ENCODE data around the gene TGM6. TPM values are rescaled to one million over a fixed set of nuclear protein-coding genes. Genes with fewer than 3 reads are reported as not detected.

TGM6 gene
- total RNA-seq, 1 experiment from 2014 or later: not detected

- Histone ChIP-seq H3K23ac (ENCODE audit: insufficient read length, low read depth, low read length) (no peak overlapping the region), H3K27me3 (ENCODE audit: insufficient read depth, low read length) (no peaks in the 10 kb centered on the region), H3K27ac (ENCODE audit: insufficient read length, low read depth, low read length) (no peak overlapping the region), H2BK15ac (ENCODE audit: low read depth, low read length) (no peak overlapping the region), H2BK20ac (ENCODE audit: low read depth, low read length, poor library complexity, severe bottlenecking) (no peak overlapping the region), H3K79me1 (ENCODE audit: insufficient read depth, low read depth, low read length, poor library complexity, severe bottlenecking) (no peaks in the 10 kb centered on the region), H3K4ac (ENCODE audit: low read depth, low read length) (no peak overlapping the region), H3K56ac (ENCODE audit: insufficient read length, low read depth, low read length) (no peak overlapping the region), H4K5ac (ENCODE audit: insufficient read length, low read depth, low read length) (no peak overlapping the region), H3K79me2 (ENCODE audit: insufficient read depth, low read length) (no peaks in the 10 kb centered on the region), H3K18ac (ENCODE audit: insufficient read length, low read depth, low read length) (no peak overlapping the region), H3K4me1 (ENCODE audit: insufficient read depth, low read length) (0 out of 2 replicates have a peak, but pooled peaks cover 2% of the 10 kb centered on the region), H2AK5ac (ENCODE audit: insufficient read length, low read length) (no peak overlapping the region), H3K23me2 (ENCODE audit: insufficient read length, low read depth, low read length, poor library complexity, severe bottlenecking) (no peaks in the 10 kb centered on the region), H3K9me3 (ENCODE audit: control insufficient read depth, low read depth, low read length) (no peaks in the 10 kb centered on the region), H3K14ac (ENCODE audit: insufficient read depth, low read length) (no peak overlapping the region), H4K8ac (replicated peaks; ENCODE audit: insufficient read length, low read depth, low read length) (no peak overlapping the region), H2BK120ac (ENCODE audit: low read depth, low read length, poor library complexity, severe bottlenecking) (no peak overlapping the region), H3T11ph (ENCODE audit: low read length) (no peak overlapping the region), H3K9ac (ENCODE audit: extremely low read depth, insufficient read length, low read length) (no peak overlapping the region), H2BK12ac (ENCODE audit: insufficient read length, low read depth, low read length) (no peak overlapping the region), H3K4me2 (ENCODE audit: insufficient read depth, insufficient read length, low read length) (no peak overlapping the region), H2BK5ac (ENCODE audit: insufficient read length, low read length) (no peak overlapping the region), H2AFZ (ENCODE audit: low read length) (no peak overlapping the region), H4K91ac (ENCODE audit: insufficient read length, low read depth, low read length) (no peak overlapping the region), H4K20me1 (ENCODE audit: control insufficient read depth, insufficient read depth, insufficient read length) (no peaks in the 10 kb centered on the region)
- no CpG with 5 or more reads among the region's 4 CpGs for WGBS (ENCODE audit: extremely low coverage, insufficient read length, low lambda C conversion rate)
- TF ChIP-seq, protein P1, sequence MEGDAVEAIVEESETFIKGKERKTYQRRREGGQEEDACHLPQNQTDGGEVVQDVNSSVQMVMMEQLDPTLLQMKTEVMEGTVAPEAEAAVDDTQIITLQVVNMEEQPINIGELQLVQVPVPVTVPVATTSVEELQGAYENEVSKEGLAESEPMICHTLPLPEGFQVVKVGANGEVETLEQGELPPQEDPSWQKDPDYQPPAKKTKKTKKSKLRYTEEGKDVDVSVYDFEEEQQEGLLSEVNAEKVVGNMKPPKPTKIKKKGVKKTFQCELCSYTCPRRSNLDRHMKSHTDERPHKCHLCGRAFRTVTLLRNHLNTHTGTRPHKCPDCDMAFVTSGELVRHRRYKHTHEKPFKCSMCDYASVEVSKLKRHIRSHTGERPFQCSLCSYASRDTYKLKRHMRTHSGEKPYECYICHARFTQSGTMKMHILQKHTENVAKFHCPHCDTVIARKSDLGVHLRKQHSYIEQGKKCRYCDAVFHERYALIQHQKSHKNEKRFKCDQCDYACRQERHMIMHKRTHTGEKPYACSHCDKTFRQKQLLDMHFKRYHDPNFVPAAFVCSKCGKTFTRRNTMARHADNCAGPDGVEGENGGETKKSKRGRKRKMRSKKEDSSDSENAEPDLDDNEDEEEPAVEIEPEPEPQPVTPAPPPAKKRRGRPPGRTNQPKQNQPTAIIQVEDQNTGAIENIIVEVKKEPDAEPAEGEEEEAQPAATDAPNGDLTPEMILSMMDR (conservative IDR thresholded peaks at IDR 0.05): no peak
- H3K27me3 Mint-ChIP-seq (ENCODE audit: low read depth): peaks cover 5% of the 10 kb centered on the region
- no peak for DNase-seq
- no peaks in the 10 kb centered on the region for H3K36me3 Mint-ChIP-seq (ENCODE audit: insufficient read depth in 1 of 3, low read depth in 3 of 3)
- H3K4me3 Mint-ChIP-seq: no peak overlapping the region
- no peaks in the 10 kb centered on the region for H3K9me3 Mint-ChIP-seq
- H3K27ac Mint-ChIP-seq: no peak overlapping the region
- no peaks in the 10 kb centered on the region; a peak in 1 of 4 replicates for H3K4me1 Mint-ChIP-seq
These were observed 44.2 kb upstream of the TGM6 start for GRCh38 chr20:2336471-2336870.

Data from H9 (cell line).